Tibial nerve (tissue), 4 donors: Measurements from ENCODE around the gene ARMC8. TPM values are rescaled to one million over a fixed set of nuclear protein-coding genes. Genes with fewer than 3 reads are reported as not detected.

Experiments
- DNase-seq, 2 donors: peaks; one replicate each; pipeline ENCODE4 v3.0.0-alpha.2; 2019; ENCODE audit warnings: low spot score in 2 of 2
- H3K27ac ChIP-seq, 4 donors: fragments of 200-600 bp; sonication (generic) in 3 of 4; one replicate each; pipeline ENCODE4 v1.5.1; 2017 to 2019; ENCODE audit warnings: mild to moderate bottlenecking in 1 of 4
- H3K27me3 ChIP-seq, 2 donors: fragments of 200-600 bp; sonication (generic) in 1 of 2; one replicate each; pipeline versions ENCODE4 v1.5.1 to v1.6.0; 2017 to 2019
- H3K36me3 ChIP-seq, 3 donors: fragments of 200-600 bp; sonication (generic); one replicate each; pipeline ENCODE4 v1.5.1; 2018 to 2019
- H3K4me1 ChIP-seq, 4 donors: fragments of 200-600 bp; sonication (generic) in 3 of 4; one replicate each; pipeline ENCODE4 v1.5.1; 2017 to 2019
- H3K4me3 ChIP-seq, 4 donors: fragments of 200-600 bp; sonication (generic) in 3 of 4; one replicate each; pipeline ENCODE4 v1.5.1; 2017 to 2019; ENCODE audit warnings: mild to moderate bottlenecking in 1 of 4, moderate library complexity in 1 of 4
- H3K9me3 ChIP-seq, 4 donors: fragments of 200-600 bp; sonication (generic) in 3 of 4; one replicate each; pipeline ENCODE4 v1.5.1; 2017 to 2019
- CTCF ChIP-seq, 5 experiments: fragments of 200-600 bp in 3 of 5; fragments of 450-650 bp in 2 of 5; sonication (generic) in 3 of 5; IDR thresholded peaks; one replicate each; pipeline ENCODE4 v1.5.1; 2016 to 2019; ENCODE audit warnings: antibody characterized with exemption in 5 of 5, mild to moderate bottlenecking in 3 of 5, moderate library complexity in 2 of 5
- EP300 ChIP-seq, 2 donors: sonication (generic); formaldehyde crosslinking; IDR thresholded peaks; one replicate each; pipeline ENCODE4 v1.6.1; 2017; ENCODE audit warnings: antibody characterized with exemption in 2 of 2, mild to moderate bottlenecking in 1 of 2
- POLR2A ChIP-seq, 2 donors: fragments of 450-650 bp; IDR thresholded peaks; one replicate each; pipeline ENCODE4 v1.6.1; 2017; ENCODE audit warnings: antibody characterized with exemption in 2 of 2, mild to moderate bottlenecking in 2 of 2, moderate library complexity in 2 of 2
- WGBS, 2 donors: methylation state at CpG; one replicate each; pipeline ENCODE4 v1.1.5; 2018; 5-methylcytosine and 5-hydroxymethylcytosine counted together
- total RNA-seq, 4 donors: library from RNA; depleted of rRNA; stranded (reverse); fragments of >200 nt; gene quantifications; one replicate each; pipeline ENCODE4 v1.1.0, GENCODE V29; 2016

ARMC8 gene
- total RNA-seq, 4 donors from 2014 or later = 47.3 to 69.6 (median 55.7) TPM

DNA sequence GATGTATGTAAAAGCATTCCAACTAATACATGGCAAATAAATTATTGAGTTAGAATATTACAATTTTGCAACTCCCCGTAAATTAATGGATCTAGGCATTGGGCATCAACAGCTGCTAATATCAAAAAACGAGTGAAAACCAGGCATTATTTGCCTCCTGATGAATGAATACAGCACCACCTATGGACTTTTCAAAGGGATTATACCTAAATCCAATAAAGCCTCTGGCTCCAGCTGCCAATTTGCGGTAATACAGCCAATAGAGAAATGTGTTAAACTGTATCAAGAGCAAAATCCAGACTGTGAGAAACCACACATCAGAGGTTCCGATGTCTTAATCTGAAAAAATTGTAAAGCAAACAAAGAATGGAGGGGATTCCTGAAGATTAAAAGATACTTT, 38.6 kb upstream of the ARMC8 start:
- WGBS, 2 donors = 65 to 74% methylated on average over 4 of the region's 4 CpGs
- Histone ChIP-seq H3K4me3 (no peak overlapping the region), H3K4me1 (no peaks in the 10 kb centered on the region), H3K27ac (no peak overlapping the region), H3K9me3 (no peaks in the 10 kb centered on the region), H3K27me3 (no peaks in the 10 kb centered on the region), H3K36me3 (no peaks in the 10 kb centered on the region)
- TF ChIP-seq EP300 (IDR thresholded peaks at IDR 0.05) (no peak), POLR2A (IDR thresholded peaks at IDR 0.05) (no peak), CTCF (IDR thresholded peaks at IDR 0.05) (no peak)
- DNase-seq = no peak

- TF ChIP-seq CTCF (IDR thresholded peaks at IDR 0.05) (no peak), POLR2A (IDR thresholded peaks at IDR 0.05) (no peak), EP300 (IDR thresholded peaks at IDR 0.05) (no peak)
- no peaks in the 10 kb centered on the region for H3K4me1 ChIP-seq
- no peak overlapping the region for H3K4me3 ChIP-seq
- no peak for DNase-seq
- H3K27ac ChIP-seq = no peak overlapping the region
- H3K9me3 ChIP-seq = peaks cover 0 to 10% (median 0%) of the 10 kb centered on the region in 4 donors
- H3K36me3 ChIP-seq = peaks cover 0 to 3% (median 0%) of the 10 kb centered on the region in 3 donors
- H3K27me3 ChIP-seq = no peaks in the 10 kb centered on the region
Measured at GRCh38 chr3:138154534-138154933, 32.6 kb upstream of the ARMC8 start.

- DNase-seq = no peak
- TF ChIP-seq POLR2A (IDR thresholded peaks at IDR 0.05) = no peak
- no peak for TF ChIP-seq CTCF (IDR thresholded peaks at IDR 0.05)
- no peak for TF ChIP-seq EP300 (IDR thresholded peaks at IDR 0.05)
- Histone ChIP-seq H3K9me3 (peaks cover 0 to 10% (median 0%) of the 10 kb centered on the region in 4 donors), H3K27me3 (no peaks in the 10 kb centered on the region), H3K4me3 (no peak overlapping the region), H3K4me1 (no peaks in the 10 kb centered on the region), H3K27ac (no peak overlapping the region), H3K36me3 (peaks cover 4 to 33% (median 12%) of the 10 kb centered on the region in 3 donors)
- WGBS, 2 donors = 91 to 99% methylated on average over 4 of the region's 4 CpGs
Measured at GRCh38 chr3:138157743-138158142, 29.4 kb upstream of the ARMC8 start.

GRCh38 chr3:138165061-138165460, 22.0 kb upstream of the ARMC8 start:
- Histone ChIP-seq H3K27me3 (no peaks in the 10 kb centered on the region), H3K4me1 (no peaks in the 10 kb centered on the region), H3K4me3 (no peak overlapping the region), H3K27ac (no peak overlapping the region), H3K36me3 (peaks cover 6 to 98% (median 15%) of the 10 kb centered on the region in 3 donors), H3K9me3 (no peaks in the 10 kb centered on the region)
- 98 to 100% methylated on average over 2 of the region's 2 CpGs for WGBS, 2 donors
- no peak for DNase-seq
- TF ChIP-seq CTCF (IDR thresholded peaks at IDR 0.05) = no peak
- no peak for TF ChIP-seq EP300 (IDR thresholded peaks at IDR 0.05)
- no peak for TF ChIP-seq POLR2A (IDR thresholded peaks at IDR 0.05)

- Histone ChIP-seq H3K27me3 (no peaks in the 10 kb centered on the region), H3K4me1 (peaks cover 0 to 27% (median 12%) of the 10 kb centered on the region in 4 donors), H3K36me3 (peaks cover 0 to 48% (median 0%) of the 10 kb centered on the region in 3 donors), H3K4me3 (no peak overlapping the region), H3K27ac (no peak overlapping the region), H3K9me3 (no peaks in the 10 kb centered on the region)
- 64 to 67% methylated on average over 2 of the region's 2 CpGs for WGBS, 2 donors
- no peak for DNase-seq
- no peak for TF ChIP-seq CTCF (IDR thresholded peaks at IDR 0.05)
Measured at GRCh38 chr3:138172625-138173024, 14.5 kb upstream of the ARMC8 start.
